ENCODE measurements around the gene PRPF19.

PRPF19 gene

GRCh38 chr11:60855726-60856633, 50.4 kb downstream of the PRPF19 start, which contains the start of gene PTGDR2:
TSS of gene PTGDR2 (minus strand) at chr11:60855950. CDS start at chr11:60853722, 2,228 bp downstream.
- no peak for DNase-seq

GRCh38 chr11:60854847-60855725, 51.3 kb downstream of the PRPF19 start:
- no peak for DNase-seq

GRCh38 chr11:60854140-60854846, 52.1 kb downstream of the PRPF19 start:
- DNase-seq: no peak

- no peak for DNase-seq
Measured at GRCh38 chr11:60852982-60853950, 53.1 kb downstream of the PRPF19 start.

GRCh38 chr11:60852117-60852981, 54.0 kb downstream of the PRPF19 start:
- no peak for DNase-seq

- DNase-seq: no peak
Measured at GRCh38 chr11:60851327-60852104, 54.9 kb downstream of the PRPF19 start.

GRCh38 chr11:60849641-60850520, 56.5 kb downstream of the PRPF19 start:
- no peak for DNase-seq

GRCh38 chr11:60848714-60849151, 57.7 kb downstream of the PRPF19 start:
- DNase-seq: no peak

GRCh38 chr11:60847896-60848295, 58.5 kb downstream of the PRPF19 start:
- DNase-seq: no peak

- DNase-seq: no peak
Measured at GRCh38 chr11:60847281-60847680, 59.1 kb downstream of the PRPF19 start.

GRCh38 chr11:60845338-60845737, 61.0 kb downstream of the PRPF19 start:
- no peak for DNase-seq

GRCh38 chr11:60844870-60845221, 61.5 kb downstream of the PRPF19 start:
- no peak for DNase-seq

GRCh38 chr11:60844045-60844869, 62.1 kb downstream of the PRPF19 start:
- DNase-seq: no peak

- DNase-seq: no peak
Measured at GRCh38 chr11:60842668-60843600, 63.5 kb downstream of the PRPF19 start.

GRCh38 chr11:60841797-60842667, 64.4 kb downstream of the PRPF19 start, which contains the start of gene CCDC86:
TSS of gene CCDC86 (plus strand) at chr11:60842113. CDS start at chr11:60842125, 12 bp downstream.
- DNase-seq: peak; percentile 94
